Stimulated activated CD8-positive, alpha-beta memory T cell treated with anti-CD3 and anti-CD28 coated beads, Interleukin-15, amount 100 ng/mL, for 24 hours (primary cell): ENCODE measurements around the gene CKMT2.
A peak's percentile ranks its signal among the peaks of the same experiment; 100 is the strongest.
"Not testable (repeated sequence)": the region's sequence is repeated elsewhere in the genome, so short reads cannot be mapped to it uniquely, and the experiment has no call there.

ENCODE experiments used
- DNase-seq: peaks from one replicate; pipeline ENCODE4 v3.0.0-alpha.2; 2020; ENCODE audit warnings: low read depth

The CKMT2 gene

GRCh38 chr5:81251922-81252321, 18.8 kb downstream of the CKMT2 start:
- DNase-seq, result no peak

GRCh38 chr5:81252904-81253303, 19.8 kb downstream of the CKMT2 start:
- DNase-seq, result no peak

- DNase-seq, result no peak
Measured at GRCh38 chr5:81253875-81254274, 20.8 kb downstream of the CKMT2 start.

GRCh38 chr5:81254886-81255559, 21.9 kb downstream of the CKMT2 start:
- no peak for DNase-seq

- DNase-seq, result no peak
Measured at GRCh38 chr5:81256766-81257165, 23.6 kb downstream of the CKMT2 start.

GRCh38 chr5:81262796-81263195, 29.7 kb downstream of the CKMT2 start:
- not testable (repeated sequence) for DNase-seq

GRCh38 chr5:81265101-81265500, 32.0 kb downstream of the CKMT2 start:
- DNase-seq, result no peak

GRCh38 chr5:81268521-81269196, 35.5 kb downstream of the CKMT2 start:
- DNase-seq, result no peak

- DNase-seq, result no peak
Measured at GRCh38 chr5:81269751-81270393, 36.8 kb downstream of the CKMT2 start.

- not testable (repeated sequence) for DNase-seq
Measured at GRCh38 chr5:81270394-81271027, 37.4 kb downstream of the CKMT2 start.

GRCh38 chr5:81283976-81284375, 50.9 kb downstream of the CKMT2 start:
- no peak for DNase-seq

- DNase-seq, result no peak
Measured at GRCh38 chr5:81286059-81286617, 53.0 kb downstream of the CKMT2 start.

- DNase-seq, result no peak
Measured at GRCh38 chr5:81288021-81288433, 54.9 kb downstream of the CKMT2 start.

GRCh38 chr5:81290146-81290545, 57.0 kb downstream of the CKMT2 start:
- DNase-seq, result no peak

- no peak for DNase-seq
Measured at GRCh38 chr5:81292130-81292529, 59.0 kb downstream of the CKMT2 start.

- DNase-seq, result not testable (repeated sequence)
Measured at GRCh38 chr5:81294021-81294420, 60.9 kb downstream of the CKMT2 start.

- no peak for DNase-seq
Measured at GRCh38 chr5:81297531-81297930, 64.4 kb downstream of the CKMT2 start.

GRCh38 chr5:81300921-81301270, 67.8 kb downstream of the CKMT2 start:
- no peak for DNase-seq

GRCh38 chr5:81301271-81302015, 68.3 kb downstream of the CKMT2 start, which contains the start of gene ZCCHC9:
Gene ZCCHC9 (plus strand): TSS chr5:81301587. CDS start chr5:81304758, 3,171 bp downstream.
- DNase-seq, result peak; percentile 85

GRCh38 chr5:81302596-81302995, 69.5 kb downstream of the CKMT2 start:
- no peak for DNase-seq

GRCh38 chr5:81303563-81303962, 70.4 kb downstream of the CKMT2 start:
- no peak for DNase-seq

- DNase-seq, result no peak
Measured at GRCh38 chr5:81305785-81306184, 72.7 kb downstream of the CKMT2 start.
